CD4-positive, alpha-beta T cell treated with Interleukin-4 for 1 hour (primary cell): ENCODE results near the gene COL1A1.

Source experiments
- DNase-seq, 2 donors: peaks; one replicate each; pipeline ENCODE4 v3.0.0-alpha.2; 2020 to 2022

Gene COL1A1

DNA sequence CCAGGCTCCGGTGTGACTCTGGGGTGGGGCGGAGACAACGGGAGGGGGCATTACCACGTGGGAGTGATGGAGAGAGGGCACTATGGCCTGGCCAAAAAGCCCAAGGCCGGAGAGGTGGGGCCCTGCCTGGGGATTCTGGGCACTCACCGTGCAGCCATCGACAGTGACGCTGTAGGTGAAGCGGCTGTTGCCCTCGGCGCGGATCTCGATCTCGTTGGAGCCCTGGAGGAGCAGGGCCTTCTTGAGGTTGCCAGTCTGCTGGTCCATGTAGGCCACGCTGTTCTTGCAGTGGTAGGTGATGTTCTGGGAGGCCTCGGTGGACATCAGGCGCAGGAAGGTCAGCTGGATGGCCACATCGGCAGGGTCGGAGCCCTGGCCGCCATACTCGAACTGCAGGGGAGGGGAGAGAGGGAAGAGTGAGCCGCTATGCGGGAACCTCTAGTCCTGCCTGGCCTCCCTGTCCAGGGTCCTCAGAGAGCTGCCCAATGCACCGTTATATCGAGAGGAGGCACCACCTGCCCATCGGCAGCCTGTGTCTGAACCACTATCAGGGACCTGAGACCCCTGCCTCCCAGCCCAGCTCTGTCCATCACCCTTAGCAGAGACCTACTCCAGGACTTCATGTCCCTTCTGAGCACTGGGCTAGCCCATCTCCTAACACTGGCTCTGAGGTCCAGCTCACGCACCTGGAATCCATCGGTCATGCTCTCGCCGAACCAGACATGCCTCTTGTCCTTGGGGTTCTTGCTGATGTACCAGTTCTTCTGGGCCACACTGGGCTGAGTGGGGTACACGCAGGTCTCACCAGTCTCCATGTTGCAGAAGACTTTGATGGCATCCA, 15.6 kb downstream of the COL1A1 start:
- no peak for DNase-seq

DNA sequence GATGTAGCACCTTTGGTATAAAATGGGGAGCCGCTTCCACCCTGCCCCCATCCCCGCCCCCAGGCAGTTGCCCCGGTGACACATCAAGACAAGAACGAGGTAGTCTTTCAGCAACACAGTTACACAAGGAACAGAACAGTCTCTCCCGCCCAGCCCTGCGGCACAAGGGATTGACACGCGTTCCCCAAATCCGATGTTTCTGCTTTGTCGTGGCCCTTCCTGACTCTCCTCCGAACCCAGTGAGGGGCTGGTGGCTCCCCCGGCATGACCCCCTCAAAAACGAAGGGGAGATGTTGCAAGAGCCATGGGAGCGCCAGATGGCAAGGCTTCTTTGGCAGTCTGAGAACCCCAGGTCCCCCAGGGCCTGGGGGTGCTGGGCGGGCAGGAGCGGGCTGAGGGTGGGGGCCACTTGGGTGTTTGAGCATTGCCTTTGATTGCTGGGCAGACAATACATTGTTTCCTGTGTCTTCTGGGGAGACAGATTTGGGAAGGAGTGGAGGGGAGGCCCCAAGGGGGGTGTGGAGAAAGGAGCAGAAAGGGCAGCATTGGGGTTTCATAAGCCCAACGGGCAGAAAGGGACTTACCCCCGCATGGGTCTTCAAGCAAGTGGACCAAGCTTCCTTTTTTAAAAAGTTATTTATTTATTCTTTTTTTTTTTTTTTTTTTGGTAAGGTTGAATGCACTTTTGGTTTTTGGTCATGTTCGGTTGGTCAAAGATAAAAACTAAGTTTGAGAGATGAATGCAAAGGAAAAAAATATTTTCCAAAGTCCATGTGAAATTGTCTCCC, 16.6 kb downstream of the COL1A1 start:
- DNase-seq = peak in 1 of 2 donors; percentile 27

DNA sequence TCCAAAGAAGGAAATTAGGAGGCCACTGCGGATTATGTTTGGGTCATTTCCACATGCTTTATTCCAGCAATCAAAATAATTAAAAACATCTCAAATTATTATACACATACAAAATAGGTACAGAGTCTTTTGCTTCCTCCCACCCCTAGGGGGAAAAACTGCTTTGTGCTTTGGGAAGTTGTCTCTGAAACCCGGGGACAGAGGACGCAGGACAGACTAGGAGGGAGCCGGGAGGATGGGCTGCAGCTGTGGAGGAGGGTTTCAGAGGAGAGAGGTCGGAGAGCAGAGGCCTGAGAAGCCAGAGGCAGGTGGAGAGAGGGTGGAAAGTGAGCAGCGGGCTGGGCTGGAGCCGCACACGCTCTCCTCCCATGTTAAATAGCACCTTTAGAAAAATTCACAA, 17.4 kb downstream of the COL1A1 start:
- DNase-seq = no peak

DNA sequence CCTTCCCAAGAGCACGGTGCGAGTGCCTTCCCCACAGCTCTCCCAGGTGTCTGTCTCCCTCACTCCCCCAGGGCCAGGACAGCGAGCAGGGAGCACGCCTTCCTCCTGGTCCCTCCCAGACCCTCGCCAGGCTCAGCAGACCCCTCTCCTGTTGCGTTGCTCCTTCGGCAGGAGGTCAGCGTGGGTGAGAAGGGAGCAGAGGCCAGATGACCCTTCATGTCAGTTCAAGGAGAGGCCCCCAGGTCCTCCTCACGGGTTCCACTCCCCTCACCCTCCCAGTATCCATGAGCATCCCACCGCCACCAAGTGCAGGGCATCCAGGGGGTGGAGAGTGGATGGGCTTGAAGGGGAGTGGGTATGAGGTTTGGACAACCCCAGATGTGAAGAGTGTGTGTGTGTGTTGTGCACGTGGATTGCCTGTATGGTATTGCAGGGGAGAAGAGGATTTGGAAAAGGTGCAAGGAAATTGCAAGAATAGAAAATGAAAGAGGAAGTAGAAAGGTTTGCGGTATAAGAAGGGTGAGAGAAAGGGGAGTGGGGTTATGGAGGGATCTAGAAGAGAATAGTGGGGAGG, 17.9 kb downstream of the COL1A1 start:
- peak in 1 of 2 donors; percentile 16 for DNase-seq

DNA sequence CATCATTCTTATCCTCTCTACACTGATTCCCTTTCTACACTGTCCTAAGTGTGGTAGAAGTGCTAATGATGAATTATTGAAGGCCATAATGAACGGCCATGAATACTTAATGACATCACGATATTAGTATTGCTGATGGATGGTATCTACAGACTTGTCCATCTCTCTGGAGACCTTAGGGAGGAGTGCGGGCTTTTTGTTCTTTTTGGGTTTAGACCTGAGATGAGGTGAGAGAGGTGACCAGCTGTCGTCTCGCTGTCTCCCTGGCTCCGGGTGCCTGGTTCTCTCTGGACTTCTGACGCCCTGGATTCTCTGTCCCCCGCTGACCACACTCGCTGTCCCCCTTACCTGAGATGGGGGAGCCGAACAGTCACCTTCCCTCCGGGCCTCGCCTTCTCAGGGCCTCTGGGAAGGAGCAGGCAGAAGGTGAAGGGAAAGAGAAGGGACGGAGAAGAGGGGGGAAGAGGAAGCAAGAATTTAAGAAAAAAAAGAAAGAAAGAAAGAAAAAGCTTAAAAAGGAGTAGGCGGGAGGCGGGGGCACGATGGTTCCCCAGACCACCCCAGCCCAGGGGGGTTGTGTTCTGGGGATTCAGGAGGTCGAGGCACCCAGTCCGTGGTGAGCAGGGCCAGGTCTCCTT, 18.5 kb downstream of the COL1A1 start:
- DNase-seq = no peak

DNA sequence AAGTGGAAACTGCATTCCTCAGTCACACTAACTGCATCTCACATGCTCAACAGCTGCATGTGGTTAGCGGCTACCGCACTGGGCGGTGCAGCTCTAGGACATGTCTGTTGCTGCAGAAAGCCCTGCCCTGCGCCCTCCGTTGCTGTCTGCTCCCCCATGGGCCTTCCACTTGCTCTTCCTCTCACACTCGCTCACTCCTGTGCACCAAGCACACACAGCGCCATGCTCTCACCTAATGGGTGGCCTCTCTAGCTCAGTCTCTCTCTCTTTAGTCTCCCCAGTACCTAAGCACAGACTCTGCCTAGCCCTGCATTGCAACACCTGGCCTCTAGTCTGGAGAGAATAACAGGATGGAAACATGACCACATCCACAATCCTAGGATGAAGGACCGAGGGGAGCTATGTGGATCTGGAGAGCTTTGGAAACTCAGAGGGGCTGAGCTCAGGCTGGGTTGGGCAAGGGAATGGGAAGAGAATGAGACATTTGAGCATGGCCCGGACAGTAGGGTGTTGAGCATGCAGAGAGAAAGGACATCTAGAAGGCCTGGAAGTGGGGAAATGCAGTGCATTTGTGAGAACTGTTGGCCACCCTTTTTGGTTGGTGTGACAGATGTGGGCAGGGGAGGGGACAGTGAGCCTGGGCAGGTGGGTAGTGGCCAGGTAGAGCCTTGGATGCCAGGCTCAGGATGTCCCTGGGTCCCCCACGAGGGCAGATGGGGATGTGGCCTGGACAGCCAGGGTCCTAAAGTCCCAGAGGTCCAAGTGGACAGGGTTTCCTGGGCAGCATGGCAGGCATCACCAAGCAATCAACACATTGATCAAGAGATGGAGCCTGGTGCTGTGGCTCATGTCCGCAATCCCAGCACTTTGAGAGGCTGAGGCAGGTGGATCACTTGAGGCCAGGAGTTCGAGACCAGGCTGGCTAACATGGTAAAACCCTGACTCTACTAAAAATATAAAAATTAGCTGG, 19.6 kb downstream of the COL1A1 start:
- DNase-seq = no peak

DNA sequence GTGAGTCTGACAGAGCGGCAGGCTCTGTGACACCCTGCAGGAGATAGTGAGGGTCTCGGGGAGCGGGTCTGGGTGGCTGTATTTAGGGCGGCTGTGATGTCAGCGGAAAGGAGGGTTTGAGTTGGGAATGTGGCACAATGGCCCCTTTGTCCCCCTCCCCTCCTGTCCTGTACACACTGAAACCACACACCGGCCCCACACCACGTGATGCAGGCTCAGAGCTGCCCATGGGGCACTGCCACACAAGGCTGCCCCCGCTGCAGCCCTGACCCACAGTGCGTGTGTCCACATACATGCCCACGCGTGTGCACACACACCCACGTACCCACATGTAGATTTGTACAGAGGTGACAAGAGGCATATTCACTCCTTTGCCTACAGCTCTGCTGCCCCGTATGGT, 20.3 kb downstream of the COL1A1 start:
- no peak for DNase-seq

DNA sequence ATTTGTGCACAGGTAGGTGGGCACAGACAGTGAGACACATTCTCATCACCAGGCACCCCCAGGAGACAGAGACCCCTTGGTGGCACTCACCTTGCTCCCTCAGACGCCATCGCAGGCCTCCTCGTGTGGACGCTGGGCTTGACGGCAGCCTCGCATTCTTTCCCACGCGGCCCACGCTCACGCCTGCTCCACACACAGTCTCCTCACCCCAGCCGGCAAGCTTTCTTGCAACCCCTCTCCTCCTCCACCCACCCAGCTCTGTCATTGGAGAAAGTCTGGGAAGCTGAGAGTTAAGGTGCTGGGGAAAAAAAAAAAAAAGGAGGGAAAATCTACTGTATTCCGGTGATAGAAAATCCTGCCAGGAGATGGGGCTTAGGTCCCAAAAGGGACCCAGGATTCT, 20.8 kb downstream of the COL1A1 start:
- no peak for DNase-seq

DNA sequence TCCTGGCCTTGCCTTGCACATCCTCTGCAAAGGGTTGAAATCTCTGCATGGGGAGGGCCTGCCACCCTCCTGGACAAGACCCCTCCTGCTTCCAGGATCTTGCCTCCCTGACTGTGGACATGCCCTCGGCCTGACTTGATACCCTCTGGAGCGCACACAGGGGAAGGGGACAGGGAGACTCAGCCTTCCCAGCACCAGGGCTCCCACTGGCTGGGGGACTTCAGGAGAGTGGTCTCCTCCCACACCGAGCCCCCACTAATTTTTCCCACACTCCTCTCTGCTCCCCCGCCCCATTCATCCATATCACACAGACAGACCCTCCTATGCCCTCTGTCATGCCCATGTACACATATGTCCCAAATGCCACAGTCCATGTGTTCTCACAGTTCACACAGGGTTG, 21.3 kb downstream of the COL1A1 start:
- DNase-seq = no peak

DNA sequence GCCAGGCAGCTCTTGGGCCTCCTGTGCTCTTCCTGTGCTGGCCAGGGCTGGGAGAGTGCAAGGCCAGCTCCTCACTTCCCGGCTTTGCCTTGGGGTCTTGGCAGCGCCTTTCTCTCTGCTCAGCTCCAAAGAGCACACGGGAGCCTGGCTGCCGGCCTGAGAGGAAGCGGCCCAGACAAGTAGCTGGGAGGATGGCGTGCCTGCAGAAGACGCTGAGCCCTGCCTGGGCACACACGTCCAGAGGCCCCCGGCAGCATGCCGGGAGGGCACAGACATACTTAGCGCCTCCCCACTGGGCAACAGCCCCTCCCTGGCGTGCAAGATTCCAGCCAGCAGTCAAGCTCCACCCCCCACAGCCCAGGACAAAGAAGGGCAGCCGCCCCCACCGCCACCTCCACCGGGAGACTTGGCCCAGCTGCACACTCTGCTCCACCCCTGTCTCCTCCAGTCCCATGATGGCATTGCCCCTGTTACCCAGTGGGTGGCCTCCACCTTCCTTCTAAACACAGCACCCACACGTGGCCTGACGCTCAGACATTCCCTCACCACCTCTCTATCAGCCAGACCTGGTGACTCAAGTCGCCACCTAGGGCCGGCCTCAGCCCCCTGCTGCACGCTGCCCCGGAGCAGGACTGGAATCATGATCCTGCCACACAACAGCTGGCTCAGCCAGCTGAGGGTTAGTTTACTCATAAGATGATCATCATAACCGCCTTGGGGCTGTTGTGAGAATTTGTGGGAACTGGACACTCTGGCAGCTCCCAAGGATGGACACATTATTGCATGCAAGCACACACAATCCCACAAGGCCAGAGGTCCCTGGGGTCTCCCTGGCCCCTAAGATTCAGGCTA, 23.2 kb downstream of the COL1A1 start:
- DNase-seq = peak; percentile 62 to 63

DNA sequence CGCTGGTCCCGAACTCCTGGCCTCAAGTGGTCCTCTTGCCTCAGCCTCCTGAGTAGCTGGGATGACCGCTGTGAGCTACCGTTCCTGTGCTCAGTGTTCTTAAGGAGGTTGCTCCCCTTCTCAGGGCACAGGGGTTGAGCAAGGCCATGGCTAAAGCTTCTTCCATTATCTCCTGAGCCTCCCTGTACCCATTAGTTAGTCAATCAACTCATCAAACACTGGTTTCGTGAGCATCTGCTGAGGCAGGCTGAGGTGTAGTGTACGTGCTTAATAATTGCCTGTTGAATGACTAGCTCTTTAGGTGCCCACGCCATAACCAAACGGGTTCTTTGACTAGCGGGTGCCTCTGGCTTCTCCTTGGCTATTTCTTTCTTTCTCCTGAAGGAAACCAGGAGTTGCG, 24.0 kb downstream of the COL1A1 start:
- DNase-seq = no peak

DNA sequence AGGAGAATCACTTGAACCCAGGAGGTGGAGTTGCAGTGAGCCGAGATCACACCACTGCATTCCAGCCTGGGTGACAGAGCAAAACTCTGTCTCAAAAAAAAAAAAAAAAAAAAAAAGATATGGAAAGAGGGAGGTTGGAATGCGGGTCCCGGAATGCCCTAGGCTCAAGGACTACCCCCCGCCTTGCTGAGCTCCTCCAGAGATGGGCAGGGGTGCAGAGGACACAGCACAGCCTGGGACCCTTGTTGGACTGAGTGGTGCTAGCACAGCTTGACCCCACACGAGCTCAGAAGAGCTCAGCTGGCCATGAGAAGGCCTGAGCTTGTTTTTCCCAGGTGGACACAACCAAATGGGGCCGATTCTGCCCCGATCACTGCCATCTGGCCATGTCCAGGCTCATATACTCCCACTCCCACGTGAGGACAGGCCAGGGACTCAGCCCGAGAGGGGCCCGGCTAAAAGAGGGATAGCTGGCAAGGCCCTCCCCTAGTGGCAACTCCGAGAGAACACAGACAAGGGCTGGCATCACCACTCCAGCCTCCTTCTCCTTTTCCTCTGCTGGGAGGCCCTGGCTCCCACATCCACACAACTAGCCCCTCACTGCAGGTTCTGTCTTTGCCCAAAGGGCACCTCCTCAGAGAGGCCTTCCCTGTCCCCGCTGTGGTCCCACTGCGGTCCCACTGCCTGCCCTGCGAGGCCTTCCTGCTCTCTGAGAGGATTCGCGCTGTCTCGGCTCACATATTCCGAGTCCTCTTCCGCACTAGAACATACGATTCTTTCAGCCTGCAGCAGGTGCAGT, 24.7 kb downstream of the COL1A1 start:
- no peak for DNase-seq

DNA sequence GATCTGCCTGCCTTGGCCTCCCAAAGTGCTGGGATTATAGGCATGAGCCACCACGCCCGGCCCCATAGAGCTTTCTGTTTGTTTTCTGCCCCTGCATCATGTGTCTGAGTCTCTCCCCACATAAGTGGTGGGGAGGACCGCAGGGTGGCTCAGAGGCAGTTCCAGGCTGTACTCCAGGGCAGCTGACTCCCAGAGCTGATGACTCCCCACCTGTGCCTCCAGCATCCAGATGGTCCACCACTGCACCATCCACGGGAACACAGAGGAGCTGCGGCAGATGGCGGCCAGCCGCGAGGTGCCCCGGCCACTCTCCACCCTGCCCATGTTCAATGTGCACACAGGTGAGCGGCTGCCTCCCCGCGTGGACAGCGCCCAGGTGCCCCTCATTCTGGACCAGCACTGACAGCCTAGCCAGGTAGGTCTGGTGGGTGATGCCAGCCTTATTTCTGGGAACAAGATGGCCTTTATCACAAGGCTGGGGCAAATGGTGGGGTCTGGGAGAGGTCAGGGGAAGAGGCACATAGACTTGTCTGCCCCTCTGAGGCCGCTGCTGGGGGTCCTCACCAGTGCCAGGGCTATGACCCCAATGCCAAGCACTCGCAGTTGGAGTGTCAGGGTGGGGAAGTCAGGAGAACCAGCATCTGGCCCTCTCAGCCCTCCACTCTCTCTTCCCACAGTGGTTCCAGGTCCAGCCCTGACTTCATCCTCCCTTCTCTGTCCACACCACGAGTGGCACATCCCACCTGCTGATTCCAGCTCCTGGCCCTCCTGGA, 26.2 kb downstream of the COL1A1 start:
- DNase-seq = no peak

DNA sequence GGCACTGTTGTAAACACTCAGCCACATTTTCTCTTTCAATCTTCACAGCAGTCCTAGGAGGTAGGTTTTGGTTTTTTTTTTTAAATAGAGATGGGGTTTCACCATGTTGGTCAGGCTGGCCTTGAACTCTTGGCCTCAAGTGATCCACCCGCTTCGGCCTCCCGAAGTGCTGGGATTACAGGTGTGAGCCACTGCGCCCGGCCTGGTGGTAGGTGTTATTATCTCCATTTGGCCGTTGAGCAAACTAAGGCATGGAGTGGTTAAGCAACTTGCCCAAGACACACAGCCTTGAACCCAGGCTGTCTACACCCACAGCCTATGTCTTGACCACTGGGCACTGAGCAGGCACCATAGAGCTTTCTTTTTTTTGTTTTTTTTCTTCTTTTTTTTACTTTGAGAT, 27.0 kb downstream of the COL1A1 start:
- DNase-seq = no peak

DNA sequence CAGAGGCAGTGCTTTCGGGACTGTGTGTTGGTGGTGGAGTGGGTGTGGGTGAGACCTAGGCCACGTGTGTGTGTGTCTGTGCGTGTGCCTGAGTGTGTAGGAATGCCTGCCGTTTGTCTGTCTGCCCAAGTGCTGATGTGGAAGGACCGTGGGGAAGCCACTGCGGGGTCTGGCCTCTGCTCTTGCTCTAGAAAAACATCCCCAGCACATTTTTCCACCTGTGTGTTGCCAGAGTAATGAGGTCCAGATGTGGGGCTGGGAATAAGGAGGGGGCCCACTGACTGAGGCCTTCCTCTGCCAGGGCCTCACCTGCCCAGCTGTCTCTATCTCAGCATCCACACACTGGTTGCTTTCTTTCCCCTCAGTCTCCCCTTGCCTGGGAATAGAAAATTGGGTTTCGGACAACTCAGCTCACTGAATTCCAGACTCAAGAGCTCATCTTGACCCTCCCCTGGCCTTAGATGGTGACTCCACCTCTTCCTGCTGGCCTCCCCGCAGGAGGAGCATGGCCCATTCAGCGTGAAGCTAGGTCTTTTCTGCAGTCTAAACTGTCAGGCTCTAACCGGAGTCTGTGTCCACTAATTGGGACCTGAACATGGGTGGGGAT, 28.0 kb downstream of the COL1A1 start:
- no peak for DNase-seq

DNA sequence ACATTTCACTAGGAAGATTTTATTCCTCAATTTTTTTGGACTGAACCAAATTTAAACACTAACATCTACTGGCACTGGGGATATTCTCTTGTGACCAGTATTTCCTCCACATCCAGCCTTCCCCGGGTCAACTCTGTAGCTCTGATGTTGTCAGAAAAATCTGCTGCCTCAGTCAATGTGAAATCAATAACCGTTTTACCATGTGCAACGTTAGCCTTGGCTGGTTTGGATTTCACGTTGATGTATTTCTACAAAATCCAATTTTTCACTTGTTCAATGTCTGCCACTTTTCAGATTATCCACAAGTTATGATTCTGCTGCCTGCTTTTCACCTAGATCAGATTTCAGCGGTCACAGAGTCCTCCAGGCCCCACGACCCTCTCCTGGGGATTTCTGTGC, 28.5 kb downstream of the COL1A1 start:
- no peak for DNase-seq

DNA sequence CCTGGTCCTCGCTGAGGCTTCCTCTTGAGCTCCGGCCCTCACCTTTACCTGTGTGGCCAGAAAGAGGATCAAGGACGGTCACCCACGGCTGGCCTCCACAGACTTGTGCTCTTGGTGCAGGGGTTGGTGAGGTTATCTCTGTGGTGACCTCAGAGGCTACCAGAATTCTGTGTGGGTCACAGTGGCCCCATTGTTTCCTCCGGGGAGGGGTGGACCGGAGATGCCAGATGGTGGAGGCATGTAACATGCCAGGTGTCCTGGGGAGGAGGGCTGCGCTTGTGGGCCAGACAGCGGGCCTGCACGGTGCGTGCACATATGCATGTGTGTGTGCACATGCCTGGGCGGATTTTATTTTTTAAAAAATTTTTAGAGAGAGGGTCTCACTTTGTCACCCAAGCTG, 29.3 kb downstream of the COL1A1 start:
- DNase-seq = no peak

DNA sequence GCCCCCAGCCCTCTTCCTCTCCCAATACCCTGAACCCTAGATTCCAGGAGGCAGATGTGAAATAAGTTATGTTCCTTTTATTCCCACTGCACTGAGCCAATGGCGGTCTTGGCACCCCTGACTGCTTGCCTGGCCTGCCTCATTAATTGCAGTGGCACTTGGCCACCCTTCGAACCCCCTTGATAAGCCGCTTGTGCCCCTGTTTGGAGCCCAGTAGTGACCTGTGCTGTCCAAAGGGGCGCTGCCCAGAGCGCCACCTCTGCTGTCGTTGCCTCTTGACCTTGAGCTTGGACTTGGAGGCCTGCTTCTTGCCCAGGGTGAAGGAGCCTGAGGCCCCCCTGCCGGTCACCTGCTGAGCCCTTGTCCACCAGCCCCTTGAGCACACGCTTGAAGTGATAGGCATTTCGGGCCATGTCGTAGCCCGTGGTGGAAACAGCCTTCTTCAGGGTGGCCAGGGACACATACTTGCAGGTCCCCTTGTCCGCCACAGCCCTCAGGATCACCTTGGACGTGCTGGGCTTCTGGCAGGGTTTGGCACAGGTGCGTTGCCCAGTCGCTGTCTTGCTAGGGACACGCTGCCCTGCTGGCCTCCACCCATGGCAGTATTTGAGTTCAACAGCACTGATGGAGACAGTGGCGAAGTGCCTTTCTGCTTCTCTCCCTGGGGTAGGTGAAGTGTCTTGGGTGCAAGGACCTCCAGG, 29.9 kb downstream of the COL1A1 start:
- no peak for DNase-seq
